Measurements from ENCODE around the gene TMEM163.

TMEM163 gene

GRCh38 chr2:134690629-134691215 is 28.1 kb downstream of the TMEM163 start:
- DNase-seq = no peak

- DNase-seq = no peak
These were observed 29.5 kb downstream of the TMEM163 start for GRCh38 chr2:134689315-134689714.

GRCh38 chr2:134685967-134686366 is 32.8 kb downstream of the TMEM163 start:
- no peak for DNase-seq

- peak; percentile 6 for DNase-seq
These were observed 35.2 kb downstream of the TMEM163 start for GRCh38 chr2:134683561-134684112.

GRCh38 chr2:134682726-134683125 is 36.1 kb downstream of the TMEM163 start:
- no peak for DNase-seq

- no peak for DNase-seq
These were observed 37.6 kb downstream of the TMEM163 start for GRCh38 chr2:134681201-134681600.

GRCh38 chr2:134679745-134680144 is 39.1 kb downstream of the TMEM163 start:
- DNase-seq = no peak

DNA sequence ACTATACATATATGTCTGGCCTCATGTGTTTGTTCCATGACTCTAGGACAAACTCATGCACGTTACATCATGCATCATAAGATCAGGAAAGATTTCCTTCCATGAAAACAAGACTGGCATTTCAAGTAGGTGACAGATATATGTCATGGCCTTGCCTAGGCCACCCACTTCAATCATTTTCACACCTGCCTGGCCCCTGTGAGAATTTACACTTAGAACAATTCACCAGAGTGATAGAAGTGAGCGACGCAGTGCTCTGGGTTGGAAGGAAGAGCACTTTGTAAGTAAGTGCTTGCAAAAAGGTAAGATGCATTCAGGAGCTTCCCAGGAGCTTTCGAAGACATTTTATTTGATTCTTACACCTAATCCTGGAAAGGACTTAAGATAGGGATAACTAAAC is 39.5 kb downstream of the TMEM163 start:
- no peak for DNase-seq

- no peak for DNase-seq
These were observed 40.7 kb downstream of the TMEM163 start for GRCh38 chr2:134677856-134678756.

- no peak for DNase-seq
These were observed 41.8 kb downstream of the TMEM163 start for GRCh38 chr2:134676960-134677359.

- DNase-seq = no peak
These were observed 43.5 kb downstream of the TMEM163 start for GRCh38 chr2:134675314-134675713.

DNA sequence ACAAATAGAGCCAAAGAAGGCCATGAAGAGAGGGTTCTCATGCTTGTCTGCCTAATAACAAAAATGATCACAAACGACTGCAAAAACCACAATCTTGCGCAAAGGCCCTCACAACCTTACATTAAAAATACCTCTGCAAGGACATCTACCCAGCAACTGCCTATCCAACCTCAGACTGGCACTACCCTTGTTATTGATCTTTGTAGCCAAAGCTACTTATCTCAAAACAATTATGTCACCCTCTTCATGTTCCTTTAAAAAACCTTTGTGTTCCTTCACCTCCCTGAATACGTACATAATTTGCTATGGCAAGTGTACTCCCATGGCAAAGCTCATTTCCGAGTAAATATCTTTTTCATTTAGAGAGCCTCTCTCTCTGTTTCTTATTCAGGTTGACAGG is 44.1 kb downstream of the TMEM163 start:
- DNase-seq = no peak

GRCh38 chr2:134671513-134671912 is 47.3 kb downstream of the TMEM163 start:
- DNase-seq = no peak

GRCh38 chr2:134670955-134671354 is 47.8 kb downstream of the TMEM163 start:
- DNase-seq = no peak

DNA sequence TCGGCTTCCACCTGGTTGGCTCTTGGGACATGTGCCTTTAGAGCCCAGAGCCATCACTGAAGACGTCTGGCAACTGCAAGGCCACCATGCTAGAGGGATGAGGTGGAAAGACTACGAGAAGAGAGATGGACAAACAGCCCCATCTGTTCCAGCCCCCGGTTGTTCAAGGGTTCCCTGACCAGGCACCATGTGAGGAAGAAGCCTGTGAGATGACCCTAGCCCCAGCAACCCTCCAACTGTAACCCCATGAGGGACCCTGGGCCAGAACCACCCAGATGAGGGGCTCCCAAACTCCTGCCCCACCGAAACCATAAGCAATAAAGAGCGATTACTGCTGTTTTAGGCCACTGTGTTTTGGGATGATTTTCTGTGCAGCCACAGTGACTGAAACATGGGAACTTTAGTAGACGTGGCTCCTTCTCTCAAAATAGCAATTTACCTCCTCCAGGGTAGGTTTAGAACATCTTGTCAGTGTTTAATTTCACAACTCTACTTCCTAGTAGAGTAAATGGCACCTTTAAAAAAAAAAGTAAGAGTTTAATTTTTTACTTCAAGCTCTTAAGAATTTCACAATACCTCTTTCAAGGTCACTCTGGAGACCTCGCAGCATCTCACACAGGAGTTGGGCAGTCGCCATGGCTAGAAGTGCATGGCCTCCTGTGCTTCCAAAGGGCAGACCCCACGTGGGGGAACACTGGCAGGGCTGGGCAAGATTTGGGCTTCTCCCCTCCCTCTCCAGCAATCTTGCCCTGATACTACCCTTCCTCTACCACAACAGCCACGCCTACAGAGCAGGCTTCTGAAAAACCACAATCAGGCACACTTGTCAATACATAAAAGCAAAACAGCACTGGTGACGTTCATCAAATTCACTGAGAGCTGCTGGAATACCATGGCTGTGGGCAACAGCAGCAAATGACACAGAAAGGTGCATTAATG is 48.8 kb downstream of the TMEM163 start:
- DNase-seq = no peak

GRCh38 chr2:134668821-134669220 is 50.0 kb downstream of the TMEM163 start:
- DNase-seq = peak; percentile 30

DNA sequence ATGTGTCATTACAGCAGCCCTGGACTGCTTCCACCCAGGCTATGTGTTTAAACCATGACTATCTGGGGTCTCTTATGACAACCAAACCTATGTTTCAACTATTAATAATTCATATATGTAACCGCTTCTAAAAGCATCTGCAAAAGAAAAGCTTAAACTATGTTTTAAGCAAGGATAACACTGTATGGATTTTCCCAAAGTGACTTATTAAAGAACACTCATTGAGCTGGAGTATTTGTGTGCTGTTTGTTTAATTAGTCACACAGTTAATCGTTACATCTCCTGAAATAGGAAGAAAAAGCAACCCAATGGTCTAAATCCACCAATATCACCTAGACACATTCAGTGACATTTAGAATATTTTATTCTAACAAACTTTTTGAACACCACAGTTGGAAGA is 51.3 kb downstream of the TMEM163 start:
- DNase-seq = no peak

DNA sequence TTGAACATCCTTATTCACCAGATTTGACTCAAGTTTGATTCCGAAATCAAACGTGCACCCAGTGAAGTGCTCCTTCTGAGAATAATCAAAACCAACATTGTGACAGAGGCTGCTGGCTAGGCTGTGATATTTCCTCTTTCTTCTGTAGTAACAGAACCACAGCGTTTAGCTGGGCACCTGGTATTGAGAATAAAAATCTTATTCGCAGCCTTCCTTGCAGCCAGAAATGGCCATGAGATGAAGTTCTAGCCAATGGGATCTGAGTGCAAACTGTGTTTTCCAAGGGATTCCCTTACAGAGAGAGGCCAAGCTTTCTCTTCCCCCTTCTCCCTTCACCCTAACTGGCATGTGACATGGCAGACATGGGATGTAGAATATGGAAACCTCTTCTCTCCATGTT is 51.7 kb downstream of the TMEM163 start:
- no peak for DNase-seq

DNA sequence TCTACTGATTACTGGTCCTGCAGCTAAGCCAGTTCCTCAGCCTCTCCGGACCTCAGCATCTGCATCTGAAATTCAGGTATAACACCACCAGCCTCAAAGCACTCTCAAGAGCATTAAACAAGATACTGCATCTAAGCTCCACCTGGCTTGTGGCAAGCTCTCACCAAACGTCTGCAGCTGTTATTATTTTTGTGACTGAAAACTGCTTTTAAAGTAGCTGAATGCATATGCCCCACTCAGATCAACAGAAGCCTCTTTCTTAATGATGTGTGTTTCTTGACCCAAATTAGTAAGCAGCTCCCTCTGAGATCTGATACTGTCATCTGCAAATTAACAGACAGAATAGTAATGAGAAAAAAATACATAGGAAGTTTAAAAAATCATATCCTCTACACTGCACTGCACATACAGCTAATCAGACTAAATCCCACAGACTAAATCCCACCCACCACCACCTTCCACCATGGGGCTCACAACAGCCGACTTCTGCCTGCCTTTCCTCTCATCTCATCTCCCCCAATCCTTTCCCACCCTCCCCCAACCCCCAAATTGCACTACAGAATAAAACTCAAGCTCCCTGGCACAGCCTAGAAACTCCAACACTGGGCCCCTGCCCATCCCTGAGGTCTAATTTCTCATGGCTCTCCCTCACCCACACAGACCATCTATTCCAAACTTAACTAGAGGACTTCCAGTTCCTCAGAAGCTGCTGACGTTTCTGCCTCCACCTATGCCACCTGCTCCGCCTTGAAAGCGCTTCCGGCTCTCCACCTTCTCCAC is 52.9 kb downstream of the TMEM163 start:
- DNase-seq = no peak

GRCh38 chr2:134663451-134664450 is 55.0 kb downstream of the TMEM163 start:
- DNase-seq = no peak

DNA sequence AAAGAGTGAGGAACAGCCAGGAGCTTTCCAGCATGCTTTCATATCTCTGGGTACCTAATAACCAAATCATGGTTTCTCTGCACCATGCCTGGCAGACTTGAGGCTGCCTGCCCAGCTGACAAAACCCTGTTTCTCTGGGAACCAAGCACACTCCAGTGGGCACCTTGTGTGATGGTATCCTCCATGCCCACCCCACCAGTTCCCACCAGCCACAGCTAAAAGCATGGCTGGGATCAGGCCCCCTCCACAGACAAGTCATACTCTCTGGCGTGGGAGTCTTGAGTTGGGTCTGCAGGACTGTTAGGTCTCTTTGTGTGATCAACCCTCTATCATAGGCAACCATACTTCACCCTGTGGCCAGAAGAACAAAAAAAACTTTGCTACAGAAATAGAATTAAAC is 56.0 kb downstream of the TMEM163 start:
- no peak for DNase-seq
